GM12878 (cell line): ENCODE measurements around the gene ABITRAM.

ENCODE experiments used
- CREB1 ChIP-seq: IDR thresholded peaks from 2 replicates; pipeline ENCODE4 v1.6.1; 2012; ENCODE audit warnings: low read depth, mild to moderate bottlenecking, inconsistent platforms
- CTCF ChIP-seq, 3 experiments: IDR thresholded peaks in 2 of 3; conservative IDR thresholded peaks in 1 of 3; 2 replicates each; pipeline ENCODE4 v1.5.1; 2011; ENCODE audit warnings: low read depth in 3 of 3, low read length in 3 of 3, mild to moderate bottlenecking in 3 of 3, control low read depth in 2 of 3, moderate library complexity in 2 of 3, inconsistent platforms in 1 of 3, mixed read lengths in 1 of 3; ENCODE audit not compliant: control insufficient read depth in 2 of 3, insufficient read depth in 1 of 3; ENCODE audit errors: extremely low read depth in 1 of 3
- EED ChIP-seq: sonication (generic); IDR thresholded peaks from 2 replicates; pipeline ENCODE4 v1.6.1; 2016; ENCODE audit warnings: antibody characterized with exemption, low read depth
- KLF5 ChIP-seq: fragments of 450-650 bp; IDR thresholded peaks from 2 replicates; pipeline ENCODE4 v1.6.1; 2014; ENCODE audit warnings: mild to moderate bottlenecking; ENCODE audit not compliant: partially characterized antibody
- PML ChIP-seq: IDR thresholded peaks from 2 replicates; pipeline ENCODE4 v1.6.1; 2012; ENCODE audit warnings: low read length, inconsistent platforms
- POLR2AphosphoS5 ChIP-seq: IDR thresholded peaks from 2 replicates; pipeline ENCODE4 v1.6.1; 2011; ENCODE audit warnings: mild to moderate bottlenecking, low read length, inconsistent platforms
- RCOR1 ChIP-seq: conservative IDR thresholded peaks from 2 replicates; pipeline ENCODE4 v1.6.1; 2012; ENCODE audit warnings: low read depth, low read length, improper control_type of control experiment
- REST ChIP-seq: IDR thresholded peaks from 2 replicates; pipeline ENCODE4 v1.6.1; 2012; ENCODE audit warnings: mild to moderate bottlenecking, low read depth, low read length
- SIN3A ChIP-seq: IDR thresholded peaks from 2 replicates; pipeline ENCODE4 v1.6.1; 2012; ENCODE audit warnings: low read depth, low read length, improper control_type of control experiment
- SMAD1 ChIP-seq: fragments of 450-650 bp; IDR thresholded peaks from 2 replicates; pipeline ENCODE4 v1.6.1; 2018; ENCODE audit warnings: mild to moderate bottlenecking, low read depth; ENCODE audit not compliant: partially characterized antibody
- TAF1 ChIP-seq: IDR thresholded peaks from 2 replicates; pipeline ENCODE4 v1.6.1; 2011; ENCODE audit warnings: mild to moderate bottlenecking, low read depth, low read length, borderline replicate concordance
- USF1 ChIP-seq: IDR thresholded peaks from 2 replicates; pipeline ENCODE4 v1.6.1; 2011; ENCODE audit warnings: borderline replicate concordance, low read depth, mild to moderate bottlenecking, moderate library complexity, mixed read lengths, low read length; ENCODE audit not compliant: insufficient read depth; ENCODE audit errors: extremely low read length
- ZBTB33 ChIP-seq: fragments of 450-650 bp; IDR thresholded peaks from 2 replicates; pipeline ENCODE4 v1.6.1; 2017; ENCODE audit warnings: mild to moderate bottlenecking

- no peak for TF ChIP-seq USF1
- TF ChIP-seq ZBTB33: no peak
- TF ChIP-seq KLF5: no peak
- no peak for TF ChIP-seq SIN3A
- TF ChIP-seq EED: no peak
- no peak for TF ChIP-seq RCOR1
- TF ChIP-seq CTCF (IDR thresholded peaks at IDR 0.05 in 2 of 3, conservative IDR thresholded peaks at IDR 0.05 in 1 of 3; ENCODE audit: control insufficient read depth in 2 of 3, extremely low read depth in 1 of 3, insufficient read depth in 1 of 3, low read depth in 3 of 3, low read length in 3 of 3): no peak
- TF ChIP-seq SMAD1: no peak
- no peak for TF ChIP-seq TAF1
- no peak for TF ChIP-seq REST
- TF ChIP-seq PML: no peak
- TF ChIP-seq CREB1: no peak
- no peak for TF ChIP-seq POLR2AphosphoS5
These were observed 38.0 kb downstream of the ABITRAM start for GRCh38 chr9:108972186-108972585.
